ENCODE measurements around the gene UGT2B7. TPM values are rescaled to one million over a fixed set of nuclear protein-coding genes. Genes with fewer than 3 reads are reported as not detected.

UGT2B7 gene
- total RNA-seq, 1 experiment from 2014 or later, result not detected

GRCh38 chr4:69116645-69117321 lies 20.5 kb downstream of the UGT2B7 start:
- ChIA-PET CTCF (no interaction called here), POLR2A (ENCODE audit: unreplicated experiment) (no interaction called here)
- TF ChIP-seq EZH2 (IDR thresholded peaks at IDR 0.05; ENCODE audit: low read length, unreplicated experiment) (no peak), CTCF (conservative IDR thresholded peaks at IDR 0.05; ENCODE audit: low read depth, low read length) (no peak), EZH2phosphoT487 (IDR thresholded peaks at IDR 0.05; ENCODE audit: borderline replicate concordance, low read length) (no peak)
- BruUV-seq (replicated peaks), result no TSS peak
- Histone ChIP-seq H2AFZ (ENCODE audit: low read length) (no peak overlapping the region), H3K9me3 (ENCODE audit: low read length) (no peaks in the 10 kb centered on the region), H3K4me3 (ENCODE audit: low read length) (no peak overlapping the region), H3K36me3 (ENCODE audit: low read depth, low read length) (no peaks in the 10 kb centered on the region), H3K27me3 (ENCODE audit: low read length) (no peaks in the 10 kb centered on the region), H3K27ac (ENCODE audit: low read length) (no peak overlapping the region), H3K4me2 (ENCODE audit: low read length) (no peak overlapping the region), H3K4me1 (ENCODE audit: insufficient read depth, low read length) (peaks cover 11% of the 10 kb centered on the region), H3K9ac (ENCODE audit: low read length) (no peak overlapping the region), H3F3A (ENCODE audit: low read length, unreplicated experiment) (no peaks in the 10 kb centered on the region), H4K20me1 (ENCODE audit: low read length) (no peaks in the 10 kb centered on the region), H3K79me2 (ENCODE audit: low read length) (no peaks in the 10 kb centered on the region), H3K9me2 (replicated peaks; ENCODE audit: low read length) (no peaks in the 10 kb centered on the region)
- no peak for DNase-seq
- intact Hi-C loops (cut with micrococcal nuclease), result no loop called here
- ATAC-seq, result no peak

- intact Hi-C loops (cut with micrococcal nuclease), result no loop called here
- peak; percentile 66 for ATAC-seq
- no peak overlapping the region for H2AFZ ChIP-seq (ENCODE audit: low read length)
- no peaks in the 10 kb centered on the region for H4K20me1 ChIP-seq (ENCODE audit: low read length)
- CTCF ChIA-PET, result no interaction called here
- H3K4me1 ChIP-seq (ENCODE audit: insufficient read depth, low read length), result peaks cover 11% of the 10 kb centered on the region
- no peaks in the 10 kb centered on the region for H3K79me2 ChIP-seq (ENCODE audit: low read length)
- H3K9ac ChIP-seq (ENCODE audit: low read length), result no peak overlapping the region
- no TSS peak for BruUV-seq (replicated peaks)
- TF ChIP-seq EZH2phosphoT487 (IDR thresholded peaks at IDR 0.05; ENCODE audit: borderline replicate concordance, low read length) (no peak), EZH2 (IDR thresholded peaks at IDR 0.05; ENCODE audit: low read length, unreplicated experiment) (no peak), CTCF (conservative IDR thresholded peaks at IDR 0.05; ENCODE audit: low read depth, low read length) (no peak)
- H3K27ac ChIP-seq (ENCODE audit: low read length), result peak overlapping the region; percentile 42
- no peaks in the 10 kb centered on the region for H3K27me3 ChIP-seq (ENCODE audit: low read length)
- H3K4me2 ChIP-seq (ENCODE audit: low read length), result no peak overlapping the region
- H3K4me3 ChIP-seq (ENCODE audit: low read length), result no peak overlapping the region
- POLR2A ChIA-PET (ENCODE audit: unreplicated experiment), result no interaction called here
- H3K9me2 ChIP-seq (replicated peaks; ENCODE audit: low read length), result no peaks in the 10 kb centered on the region
- no peaks in the 10 kb centered on the region for H3F3A ChIP-seq (ENCODE audit: low read length, unreplicated experiment)
- peak; percentile 38 for DNase-seq
- H3K9me3 ChIP-seq (ENCODE audit: low read length), result no peaks in the 10 kb centered on the region
- H3K36me3 ChIP-seq (ENCODE audit: low read depth, low read length), result no peaks in the 10 kb centered on the region
These were observed 24.6 kb downstream of the UGT2B7 start for GRCh38 chr4:69120870-69121269.

- intact Hi-C loops (cut with micrococcal nuclease), result no loop called here
- no peak for TF ChIP-seq CTCF (conservative IDR thresholded peaks at IDR 0.05; ENCODE audit: low read depth, low read length)
- no peak for TF ChIP-seq EZH2phosphoT487 (IDR thresholded peaks at IDR 0.05; ENCODE audit: borderline replicate concordance, low read length)
- TF ChIP-seq EZH2 (IDR thresholded peaks at IDR 0.05; ENCODE audit: low read length, unreplicated experiment), result no peak
- Histone ChIP-seq H3F3A (ENCODE audit: low read length, unreplicated experiment) (no peaks in the 10 kb centered on the region), H3K79me2 (ENCODE audit: low read length) (no peaks in the 10 kb centered on the region), H2AFZ (ENCODE audit: low read length) (no peak overlapping the region), H3K4me3 (ENCODE audit: low read length) (no peak overlapping the region), H3K9me2 (replicated peaks; ENCODE audit: low read length) (no peaks in the 10 kb centered on the region), H3K9ac (ENCODE audit: low read length) (no peak overlapping the region), H3K27me3 (ENCODE audit: low read length) (no peaks in the 10 kb centered on the region), H3K36me3 (ENCODE audit: low read depth, low read length) (no peaks in the 10 kb centered on the region), H3K4me2 (ENCODE audit: low read length) (no peak overlapping the region), H3K4me1 (ENCODE audit: insufficient read depth, low read length) (peaks cover 11% of the 10 kb centered on the region), H3K27ac (ENCODE audit: low read length) (no peak overlapping the region), H4K20me1 (ENCODE audit: low read length) (no peaks in the 10 kb centered on the region), H3K9me3 (ENCODE audit: low read length) (no peaks in the 10 kb centered on the region)
- no TSS peak for BruUV-seq (replicated peaks)
- ChIA-PET CTCF (no interaction called here), POLR2A (ENCODE audit: unreplicated experiment) (interaction anchor here (0.6 kb wide), 1 partner anchor 73 kb away, joined by 3 read pairs; no protein-coding TSS in a partner anchor)
- no peak for DNase-seq
- ATAC-seq, result no peak
These were observed 26.2 kb downstream of the UGT2B7 start for GRCh38 chr4:69122476-69122875.

All from PC-3 (cell line).